C4-2B (cell line): ENCODE data around the gene PDLIM5.

Experiments used
- ZFX ChIP-seq: fragments of 450-650 bp; IDR thresholded peaks from 2 replicates; pipeline ENCODE4 v1.6.1; 2017
- TF ChIP-seq, protein P1 (sequence below): fragments of 450-650 bp; conservative IDR thresholded peaks from 2 replicates; pipeline ENCODE4 v1.5.1; 2017; ENCODE audit warnings: mild to moderate bottlenecking

DNA sequence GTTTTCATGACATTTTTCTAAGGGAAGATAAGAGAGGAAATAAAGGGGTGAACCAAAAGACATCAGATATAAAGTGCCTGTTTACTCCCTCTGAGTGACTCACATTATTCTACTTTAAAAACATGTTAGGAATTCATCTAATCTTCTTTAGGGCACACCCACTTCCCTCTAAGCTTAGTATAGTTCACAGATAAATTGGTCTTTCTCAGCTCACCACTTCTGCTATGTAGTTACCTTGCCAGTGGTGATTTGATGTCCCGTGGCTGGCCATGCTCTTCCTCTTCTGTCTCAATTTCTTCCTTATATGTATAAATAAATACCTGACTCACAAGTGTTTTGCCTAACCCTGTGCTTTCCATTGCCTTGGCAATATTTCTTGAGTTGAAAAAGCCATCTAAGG lies 96.8 kb downstream of the PDLIM5 start:
- TF ChIP-seq, protein P1, sequence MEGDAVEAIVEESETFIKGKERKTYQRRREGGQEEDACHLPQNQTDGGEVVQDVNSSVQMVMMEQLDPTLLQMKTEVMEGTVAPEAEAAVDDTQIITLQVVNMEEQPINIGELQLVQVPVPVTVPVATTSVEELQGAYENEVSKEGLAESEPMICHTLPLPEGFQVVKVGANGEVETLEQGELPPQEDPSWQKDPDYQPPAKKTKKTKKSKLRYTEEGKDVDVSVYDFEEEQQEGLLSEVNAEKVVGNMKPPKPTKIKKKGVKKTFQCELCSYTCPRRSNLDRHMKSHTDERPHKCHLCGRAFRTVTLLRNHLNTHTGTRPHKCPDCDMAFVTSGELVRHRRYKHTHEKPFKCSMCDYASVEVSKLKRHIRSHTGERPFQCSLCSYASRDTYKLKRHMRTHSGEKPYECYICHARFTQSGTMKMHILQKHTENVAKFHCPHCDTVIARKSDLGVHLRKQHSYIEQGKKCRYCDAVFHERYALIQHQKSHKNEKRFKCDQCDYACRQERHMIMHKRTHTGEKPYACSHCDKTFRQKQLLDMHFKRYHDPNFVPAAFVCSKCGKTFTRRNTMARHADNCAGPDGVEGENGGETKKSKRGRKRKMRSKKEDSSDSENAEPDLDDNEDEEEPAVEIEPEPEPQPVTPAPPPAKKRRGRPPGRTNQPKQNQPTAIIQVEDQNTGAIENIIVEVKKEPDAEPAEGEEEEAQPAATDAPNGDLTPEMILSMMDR: no peak
- TF ChIP-seq ZFX: no peak
